Measurements from ENCODE around the gene NUDT3.

- TF ChIP-seq, protein P1, sequence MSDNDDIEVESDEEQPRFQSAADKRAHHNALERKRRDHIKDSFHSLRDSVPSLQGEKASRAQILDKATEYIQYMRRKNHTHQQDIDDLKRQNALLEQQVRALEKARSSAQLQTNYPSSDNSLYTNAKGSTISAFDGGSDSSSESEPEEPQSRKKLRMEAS (IDR thresholded peaks at IDR 0.05): no peak
- TF ChIP-seq, protein P2, sequence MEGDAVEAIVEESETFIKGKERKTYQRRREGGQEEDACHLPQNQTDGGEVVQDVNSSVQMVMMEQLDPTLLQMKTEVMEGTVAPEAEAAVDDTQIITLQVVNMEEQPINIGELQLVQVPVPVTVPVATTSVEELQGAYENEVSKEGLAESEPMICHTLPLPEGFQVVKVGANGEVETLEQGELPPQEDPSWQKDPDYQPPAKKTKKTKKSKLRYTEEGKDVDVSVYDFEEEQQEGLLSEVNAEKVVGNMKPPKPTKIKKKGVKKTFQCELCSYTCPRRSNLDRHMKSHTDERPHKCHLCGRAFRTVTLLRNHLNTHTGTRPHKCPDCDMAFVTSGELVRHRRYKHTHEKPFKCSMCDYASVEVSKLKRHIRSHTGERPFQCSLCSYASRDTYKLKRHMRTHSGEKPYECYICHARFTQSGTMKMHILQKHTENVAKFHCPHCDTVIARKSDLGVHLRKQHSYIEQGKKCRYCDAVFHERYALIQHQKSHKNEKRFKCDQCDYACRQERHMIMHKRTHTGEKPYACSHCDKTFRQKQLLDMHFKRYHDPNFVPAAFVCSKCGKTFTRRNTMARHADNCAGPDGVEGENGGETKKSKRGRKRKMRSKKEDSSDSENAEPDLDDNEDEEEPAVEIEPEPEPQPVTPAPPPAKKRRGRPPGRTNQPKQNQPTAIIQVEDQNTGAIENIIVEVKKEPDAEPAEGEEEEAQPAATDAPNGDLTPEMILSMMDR (IDR thresholded peaks at IDR 0.05 in 2 of 3, conservative IDR thresholded peaks at IDR 0.05 in 1 of 3; ENCODE audit: borderline replicate concordance in 1 of 3, insufficient read depth in 1 of 3, low read depth in 2 of 3, low read length in 2 of 3): no peak
These were observed 116.3 kb downstream of the NUDT3 start for GRCh38 chr6:34276191-34276590.

Data from HCT116 (cell line).